CD4-positive, alpha-beta T cell treated with Interleukin-6 for 4 hours (primary cell): Measurements from ENCODE around the gene MDM2.

ENCODE experiments used
- DNase-seq: peaks from one replicate; pipeline ENCODE4 v3.0.0-alpha.2; 2020; ENCODE audit warnings: mixed read lengths

The MDM2 gene

DNA sequence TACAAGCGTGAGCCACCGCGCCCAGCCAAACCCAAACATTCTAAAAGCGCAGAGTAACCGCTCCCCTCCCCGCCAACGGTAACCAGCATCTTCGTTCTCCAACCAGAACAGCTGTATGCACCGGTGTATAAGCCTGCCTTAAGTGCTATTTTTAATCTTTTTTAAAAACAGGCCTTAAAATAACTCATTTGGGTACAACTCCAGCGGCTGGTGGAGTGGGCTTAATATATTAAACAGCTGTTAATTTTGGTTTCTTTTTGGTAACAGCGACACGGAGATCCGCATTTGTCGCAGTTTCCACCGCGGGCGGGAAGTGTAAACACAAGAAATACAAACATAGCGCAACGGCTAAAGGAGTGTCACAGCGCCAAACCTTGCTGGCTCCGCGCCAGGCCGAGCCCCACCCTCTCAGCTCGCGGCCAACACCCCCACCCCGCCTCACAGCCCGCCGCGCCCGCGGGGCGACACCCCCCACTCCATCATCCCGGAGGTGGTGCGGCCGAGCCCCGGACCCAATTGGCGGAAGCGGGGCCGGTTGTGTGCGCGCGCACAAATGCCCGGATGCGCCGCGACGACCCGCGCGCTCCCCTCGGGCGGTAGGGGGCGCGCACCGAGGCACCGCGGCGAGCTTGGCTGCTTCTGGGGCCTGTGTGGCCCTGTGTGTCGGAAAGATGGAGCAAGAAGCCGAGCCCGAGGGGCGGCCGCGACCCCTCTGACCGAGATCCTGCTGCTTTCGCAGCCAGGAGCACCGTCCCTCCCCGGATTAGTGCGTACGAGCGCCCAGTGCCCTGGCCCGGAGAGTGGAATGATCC lies at the start of gene MDM2:
Gene MDM2, plus strand, starts transcription at position 602 of the 812 bp plus-strand sequence. CDS start 301 bp downstream, outside the sequence.
- DNase-seq, result peak; percentile 95

DNA sequence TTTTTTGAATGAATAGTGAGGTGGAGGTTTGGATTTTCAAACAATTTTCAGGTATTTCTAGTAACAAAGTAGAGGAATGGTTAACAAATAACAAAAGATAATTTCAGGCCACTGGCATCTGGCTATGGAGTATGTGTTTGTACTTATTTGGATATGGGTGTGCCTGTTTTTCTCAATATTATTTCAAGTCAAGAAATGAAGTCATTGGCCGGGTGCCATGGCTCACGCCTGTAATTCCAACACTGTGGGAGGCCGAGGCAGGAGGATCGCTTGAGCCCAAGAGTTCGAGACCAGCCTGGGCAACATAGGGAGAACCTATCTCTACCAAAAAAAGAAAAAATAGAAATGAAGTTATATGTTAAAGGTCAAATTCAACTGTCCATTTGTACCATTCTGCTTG lies 48.1 kb upstream of the MDM2 start:
- no peak for DNase-seq

DNA sequence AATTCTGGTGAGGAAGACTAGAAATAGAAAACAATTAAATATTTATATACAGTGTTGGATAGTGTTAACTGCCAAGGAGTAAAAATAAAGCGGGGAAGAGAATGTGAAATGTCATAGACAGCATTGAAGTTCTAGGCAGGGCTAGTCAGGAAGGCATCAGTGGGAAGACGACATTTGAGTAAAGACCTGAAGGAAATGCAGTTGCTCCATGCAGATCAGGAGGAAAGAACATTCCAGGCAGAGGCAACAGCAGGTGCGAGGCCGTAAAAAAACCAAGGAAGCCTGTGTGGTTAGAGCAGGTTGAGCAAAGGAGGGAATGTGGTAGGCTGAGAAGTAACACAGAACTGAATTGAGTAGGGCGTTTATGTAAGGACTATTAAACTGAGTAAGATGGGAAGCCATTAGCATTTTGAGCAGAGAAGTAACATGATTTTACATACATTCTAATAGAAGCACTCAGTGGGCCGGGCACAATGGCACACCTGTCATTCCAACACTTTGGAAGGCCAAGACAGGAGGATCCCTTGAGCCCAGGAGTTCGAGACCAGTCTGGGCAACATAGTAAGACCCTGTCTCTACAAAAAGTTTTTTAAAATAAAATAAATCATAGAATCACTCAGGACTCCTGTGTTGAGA lies 47.1 kb upstream of the MDM2 start:
- no peak for DNase-seq

- no peak for DNase-seq
Observed at GRCh38 chr12:68761442-68761812, 46.5 kb upstream of the MDM2 start.

- DNase-seq, result no peak
Observed at GRCh38 chr12:68761901-68762630, 45.9 kb upstream of the MDM2 start.

GRCh38 chr12:68762691-68763090 lies 45.3 kb upstream of the MDM2 start:
- DNase-seq, result no peak

DNA sequence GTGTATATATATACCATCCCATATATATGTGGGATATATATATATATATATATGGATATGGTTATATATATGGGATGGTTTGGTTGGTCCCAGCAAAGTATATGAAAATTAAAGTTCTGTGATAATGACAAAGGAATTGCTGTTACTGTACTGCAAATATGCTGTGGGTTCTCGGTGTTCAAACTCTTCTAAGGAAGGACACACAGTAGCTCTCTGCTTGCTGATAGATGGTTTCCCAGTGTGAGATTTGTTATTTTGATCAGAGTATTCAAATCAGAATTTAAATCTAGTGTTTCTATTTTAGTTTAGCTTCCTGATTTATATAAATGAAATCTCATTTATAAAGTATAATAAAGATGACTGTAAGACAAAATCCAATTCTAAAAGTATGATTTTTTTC lies 42.3 kb upstream of the MDM2 start:
- no peak for DNase-seq

DNA sequence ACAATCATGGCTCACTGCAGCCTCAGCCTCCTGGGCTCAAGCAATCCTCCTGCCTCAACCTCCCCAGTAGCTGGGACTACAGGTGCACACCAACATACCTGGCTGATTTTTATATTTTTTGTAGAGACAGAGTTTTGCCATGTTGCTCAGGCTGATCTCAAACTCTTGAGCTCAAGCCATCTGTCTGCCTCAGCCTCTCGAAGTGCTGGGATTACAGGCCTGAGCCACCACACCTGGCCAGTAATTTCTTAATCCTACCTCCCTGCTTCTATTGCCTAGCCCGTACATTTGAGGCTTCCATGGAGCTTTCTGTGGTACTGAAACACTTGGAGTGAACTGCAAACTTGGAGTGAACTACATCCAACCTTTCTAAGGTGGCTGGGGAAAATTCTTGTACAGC lies 41.3 kb upstream of the MDM2 start:
- no peak for DNase-seq

DNA sequence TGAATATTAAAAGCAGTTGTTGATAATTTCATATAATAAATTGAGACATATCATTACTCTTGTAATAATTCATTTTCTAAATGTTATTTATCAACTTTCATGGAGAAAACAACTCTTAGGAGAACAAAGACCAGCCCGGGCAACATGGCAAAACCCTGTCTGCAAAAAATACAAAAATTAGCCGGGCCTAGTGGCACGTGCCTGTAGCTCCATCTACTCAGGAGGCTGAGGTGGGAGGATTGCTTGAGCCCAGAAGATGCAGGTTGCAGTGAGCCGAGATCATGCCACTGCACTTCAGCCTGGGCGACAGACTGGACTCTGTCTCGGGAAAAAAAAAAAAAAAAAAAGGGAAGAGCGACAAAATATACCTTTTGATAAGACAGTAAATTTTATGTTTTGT lies 40.8 kb upstream of the MDM2 start:
- no peak for DNase-seq

- no peak for DNase-seq
Observed at GRCh38 chr12:68768431-68768939, 39.5 kb upstream of the MDM2 start.

GRCh38 chr12:68769941-68770340 lies 38.0 kb upstream of the MDM2 start:
- DNase-seq, result no peak

DNA sequence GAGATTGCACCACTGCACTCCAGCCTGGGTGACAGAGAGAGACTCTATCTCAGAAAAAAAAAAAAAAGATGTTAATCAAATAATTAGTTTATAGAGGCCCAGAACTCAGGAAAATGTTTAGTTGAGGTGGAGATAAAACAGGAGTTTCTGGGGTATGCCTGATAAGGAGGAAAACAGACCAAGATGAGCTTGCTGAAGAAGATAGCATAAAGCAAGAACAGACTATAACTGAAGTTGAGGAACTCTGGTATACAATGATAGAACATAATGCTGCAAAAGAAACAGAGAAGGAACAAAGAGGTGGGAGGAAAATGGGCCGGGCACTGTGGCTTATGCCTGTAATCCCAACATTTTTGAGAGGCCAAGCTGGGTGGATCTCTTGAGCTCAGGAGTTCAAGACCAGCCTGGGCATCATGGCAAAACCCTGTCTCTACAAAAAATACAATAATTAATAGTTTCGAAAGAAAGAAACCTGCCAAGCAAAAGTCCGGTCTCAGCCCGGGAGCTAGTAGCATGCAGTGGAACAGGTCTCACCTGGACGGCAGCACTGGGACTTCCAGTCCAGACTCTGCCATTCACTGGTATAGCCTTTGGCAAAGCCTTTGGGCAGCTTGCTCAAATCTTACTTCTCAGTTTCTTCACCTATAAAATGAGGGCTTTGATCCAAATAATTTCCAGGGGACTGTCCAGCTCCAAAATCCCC lies 36.6 kb upstream of the MDM2 start:
- DNase-seq, result no peak

- no peak for DNase-seq
Observed at GRCh38 chr12:68772714-68773113, 35.3 kb upstream of the MDM2 start.

DNA sequence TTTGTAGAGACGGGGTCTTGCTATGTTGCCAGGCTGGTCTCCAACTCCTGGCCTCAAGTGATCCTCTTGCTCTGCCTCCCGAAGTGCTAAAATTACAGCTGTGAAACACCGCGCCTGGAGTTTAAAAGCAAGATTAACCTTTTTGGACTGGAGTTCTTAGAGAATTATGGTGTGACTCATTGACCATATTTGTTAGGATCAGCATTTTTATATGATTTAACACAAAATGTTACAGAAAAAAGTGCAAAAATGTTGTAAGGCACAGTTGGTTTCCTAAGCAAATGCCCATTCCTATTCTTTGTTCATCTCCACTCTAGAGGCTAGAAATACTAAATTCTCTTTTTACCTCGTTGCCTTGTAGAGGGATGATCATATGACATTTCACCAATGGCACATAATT lies 34.4 kb upstream of the MDM2 start:
- no peak for DNase-seq

DNA sequence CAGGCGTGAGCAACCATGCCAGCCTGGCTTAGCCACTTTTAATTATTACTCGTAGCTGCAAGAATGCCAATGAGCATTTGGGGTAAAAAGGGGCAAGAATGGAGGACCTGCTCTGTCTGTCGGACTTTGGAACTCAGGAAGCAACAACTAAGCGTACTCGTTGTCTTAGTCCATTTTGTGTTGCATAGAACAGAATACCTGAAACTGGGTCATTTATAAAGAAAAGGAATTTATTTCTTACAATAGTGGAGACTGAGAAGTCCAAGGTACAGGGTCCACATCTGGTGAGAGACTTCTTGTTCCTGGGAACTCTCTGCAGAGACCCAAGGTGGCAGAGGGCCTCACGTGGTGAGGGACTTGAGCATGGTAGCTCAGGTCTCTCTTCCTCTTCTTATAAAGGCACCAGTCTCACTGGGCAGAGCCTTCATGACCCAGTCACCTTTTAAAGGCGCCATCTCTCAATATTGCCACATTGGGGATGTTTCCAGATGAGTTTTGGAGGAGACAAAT lies 32.8 kb upstream of the MDM2 start:
- no peak for DNase-seq

DNA sequence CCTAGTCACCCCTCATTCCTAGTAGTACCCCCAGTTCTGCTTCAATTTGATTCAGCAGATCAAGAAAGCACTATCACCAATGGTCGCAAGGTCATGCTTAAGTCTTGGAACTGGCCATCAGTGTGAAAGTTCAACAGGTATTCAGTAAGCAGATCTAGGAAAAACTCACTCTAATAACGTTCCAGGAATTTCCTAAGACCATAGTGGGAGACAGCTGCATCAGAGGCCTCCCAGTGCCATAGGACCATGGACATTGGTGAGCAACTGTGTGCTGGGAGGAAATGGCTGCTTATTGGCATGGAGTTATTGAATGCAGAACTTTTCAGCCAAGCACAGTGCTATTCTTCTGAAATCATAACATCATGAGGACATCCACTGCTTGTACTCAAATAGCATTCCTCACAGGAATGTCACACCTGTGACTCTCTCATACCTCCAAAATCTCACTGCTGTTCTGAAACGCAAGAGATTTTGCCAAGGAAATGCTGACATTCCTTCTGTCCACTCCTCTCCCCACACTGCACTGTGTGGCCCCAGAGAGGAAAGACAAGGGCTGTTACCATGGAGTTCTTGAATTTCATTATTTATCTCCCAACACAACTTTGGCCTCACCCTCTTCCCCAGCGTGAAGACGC lies 30.9 kb upstream of the MDM2 start:
- DNase-seq, result no peak

DNA sequence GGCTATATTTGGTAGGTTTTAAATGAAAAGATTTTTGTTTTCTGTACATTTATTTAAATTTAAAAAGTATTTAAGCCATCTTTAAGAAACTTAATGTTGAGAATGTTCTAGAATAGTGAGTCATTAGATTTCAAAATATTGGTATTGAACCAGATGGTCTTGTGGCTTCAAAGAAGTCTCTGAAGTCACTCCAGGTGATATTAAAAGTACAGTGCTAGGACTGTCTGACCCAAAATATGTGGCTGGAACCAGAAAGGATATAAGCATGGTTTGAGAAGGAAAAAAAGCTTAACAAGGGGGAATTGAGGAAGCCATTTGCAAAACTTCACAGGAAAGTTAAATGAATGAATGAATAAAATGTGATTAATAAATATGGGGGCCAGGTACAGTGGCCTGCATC lies 28.7 kb upstream of the MDM2 start:
- DNase-seq, result no peak

- no peak for DNase-seq
Observed at GRCh38 chr12:68780731-68781130, 27.2 kb upstream of the MDM2 start.

- DNase-seq, result no peak
Observed at GRCh38 chr12:68781728-68782127, 26.2 kb upstream of the MDM2 start.

DNA sequence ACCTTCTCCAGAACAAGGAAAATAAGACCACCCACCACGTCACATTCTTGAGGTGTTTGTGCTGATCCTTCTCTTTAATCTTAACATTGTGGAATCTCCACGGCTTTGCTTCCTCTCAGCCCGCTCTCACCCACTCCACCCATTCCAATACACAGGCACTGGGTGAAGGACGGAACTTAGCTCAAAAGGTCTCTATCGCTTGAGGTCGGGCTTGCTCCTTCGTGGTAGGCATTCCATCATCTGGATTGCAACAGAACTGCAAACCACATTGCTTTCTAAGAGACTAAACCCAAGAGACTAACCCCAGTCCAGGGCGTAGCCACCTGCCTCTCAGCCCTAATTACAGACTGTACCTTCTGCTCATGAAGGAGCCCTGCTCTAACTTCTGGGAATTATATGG lies 24.0 kb upstream of the MDM2 start:
- DNase-seq, result no peak

- DNase-seq, result no peak
Observed at GRCh38 chr12:68785358-68785757, 22.6 kb upstream of the MDM2 start.

DNA sequence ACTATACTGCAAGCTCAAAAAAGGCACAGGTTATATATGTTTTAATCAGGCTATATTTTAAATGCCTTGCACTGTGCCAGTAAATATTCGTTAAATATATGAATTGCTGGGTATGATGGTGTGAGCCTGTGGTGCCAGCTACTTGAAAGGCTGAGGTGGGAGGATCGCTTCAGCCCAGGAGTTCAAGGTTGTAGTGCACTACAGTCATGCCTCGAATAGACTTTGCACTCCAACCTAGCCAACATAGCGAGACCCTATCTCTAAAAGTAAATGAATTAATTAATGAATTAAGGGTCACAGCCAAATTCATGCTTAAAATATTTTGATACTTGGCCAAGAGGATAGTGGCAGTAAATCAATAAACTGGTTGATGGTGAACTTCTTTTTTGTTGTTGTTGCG lies 22.2 kb upstream of the MDM2 start:
- DNase-seq, result no peak
